Measurements from ENCODE around the gene SAYSD1. TPM values are rescaled to one million over a fixed set of nuclear protein-coding genes. Genes with fewer than 3 reads are reported as not detected.

Gene SAYSD1
- total and polyA plus RNA-seq, 2 donors (not counting 1 experiment from before 2014, with no cell fraction given): 4.6 to 17.8 TPM

- Histone ChIP-seq H4K20me1 (ENCODE audit: control insufficient read depth, insufficient read depth, low read length, poor library complexity, severe bottlenecking) (no peaks in the 10 kb centered on the region), H3K9ac (ENCODE audit: low read length) (peak overlapping the region; percentile 89), H3K9me3 (ENCODE audit: control extremely low read depth in 1 of 3, control insufficient read depth in 2 of 3, insufficient read depth in 1 of 3, low read length in 2 of 3) (no peaks in the 10 kb centered on the region), H3K27me3 (replicated peaks in 1 of 4; ENCODE audit: control extremely low read depth in 1 of 4, control insufficient read depth in 3 of 4, insufficient read depth in 4 of 4, low read length in 3 of 4) (no peaks in the 10 kb centered on the region), H3K4me2 (replicated peaks; ENCODE audit: low read depth, low read length, poor library complexity, severe bottlenecking) (peak overlapping the region; percentile 95), H3K79me2 (ENCODE audit: control insufficient read depth, insufficient read depth, low read length) (no peaks in the 10 kb centered on the region), H3K27ac (ENCODE audit: low read length in 2 of 2) (peak overlapping the region; percentile 86 to 94), H3K36me3 (replicated peaks in 1 of 2; ENCODE audit: control extremely low read depth in 1 of 2, control insufficient read depth in 1 of 2, extremely low read depth in 1 of 2, insufficient read depth in 2 of 2, low read length in 1 of 2) (peaks cover 0 to 7% of the 10 kb centered on the region in 2 experiments), H3K4me1 (ENCODE audit: control insufficient read depth in 2 of 2, insufficient read depth in 2 of 2, low read length in 2 of 2) (peaks cover 17 to 18% of the 10 kb centered on the region in 2 donors), H3K4me3 (ENCODE audit: control extremely low read depth in 1 of 5, extremely low read depth in 1 of 5, insufficient read depth in 1 of 5, low read depth in 2 of 5, low read length in 4 of 5) (peak overlapping the region; percentile 36 to 94 (median 80)), H2AFZ (ENCODE audit: insufficient read depth, low read depth, low read length, poor library complexity, severe bottlenecking) (peak overlapping the region; percentile 100)
- intact Hi-C loops (cut with micrococcal nuclease): loop anchor here (5.0 kb wide), 1 partner anchor 412 kb away; the partner anchor contains the start of gene GLO1
- no peak for DNase-seq
- H3K9me3 Mint-ChIP-seq (ENCODE audit: insufficient read depth): no peaks in the 10 kb centered on the region
- POLR2A ChIA-PET: interaction anchor here (0.7 to 1.5 kb wide), 2 partner anchors 12 to 1295 kb away, joined by 3 read pairs; partner anchors contain the start of gene ZFAND3
- H3K27me3 Mint-ChIP-seq: no peaks in the 10 kb centered on the region
- H3K4me1 Mint-ChIP-seq: peaks cover 31% of the 10 kb centered on the region
- no peak for TF ChIP-seq CTCF (IDR thresholded peaks at IDR 0.05)
- 0% methylated on average over 9 of the region's 11 CpGs for WGBS (ENCODE audit: insufficient coverage)
- peak overlapping the region; percentile 94 for H3K4me3 Mint-ChIP-seq
- H3K27ac Mint-ChIP-seq: peak overlapping the region; percentile 98
- CTCF ChIA-PET: interaction anchor here (0.7 to 1.7 kb wide), 2 partner anchors 9 to 12 kb away, joined by 4 to 7 read pairs; no protein-coding TSS in a partner anchor
- ATAC-seq (ENCODE audit: low read depth): peak; percentile 1
Observed at GRCh38 chr6:39114388-39114703, 640 bp downstream of the SAYSD1 start.

- TF ChIP-seq CTCF (IDR thresholded peaks at IDR 0.05): no peak
- TF ChIP-seq EZH2 (IDR thresholded peaks at IDR 0.05; ENCODE audit: borderline replicate concordance, insufficient read depth, low read depth, low read length, poor library complexity, severe bottlenecking): no peak
- Histone ChIP-seq H3K79me2 (ENCODE audit: control insufficient read depth, insufficient read depth, low read length) (peaks cover 3% of the 10 kb centered on the region), H2AFZ (ENCODE audit: insufficient read depth, low read depth, low read length, poor library complexity, severe bottlenecking) (peak overlapping the region; percentile 100), H3K4me2 (replicated peaks; ENCODE audit: low read depth, low read length, poor library complexity, severe bottlenecking) (peak overlapping the region; percentile 95), H3K27ac (ENCODE audit: low read length in 2 of 2) (no peak overlapping the region), H3K9ac (ENCODE audit: low read length) (peak overlapping the region; percentile 89), H3K9me3 (ENCODE audit: control extremely low read depth in 1 of 3, control insufficient read depth in 2 of 3, insufficient read depth in 1 of 3, low read length in 2 of 3) (no peaks in the 10 kb centered on the region), H4K20me1 (ENCODE audit: control insufficient read depth, insufficient read depth, low read length, poor library complexity, severe bottlenecking) (no peaks in the 10 kb centered on the region), H3K36me3 (replicated peaks in 1 of 2; ENCODE audit: control extremely low read depth in 1 of 2, control insufficient read depth in 1 of 2, extremely low read depth in 1 of 2, insufficient read depth in 2 of 2, low read length in 1 of 2) (peaks cover 0 to 7% of the 10 kb centered on the region in 2 experiments), H3K4me3 (ENCODE audit: control extremely low read depth in 1 of 5, extremely low read depth in 1 of 5, insufficient read depth in 1 of 5, low read depth in 2 of 5, low read length in 4 of 5) (peak overlapping the region in 1 of 5 experiments; percentile 91), H3K4me1 (ENCODE audit: control insufficient read depth in 2 of 2, insufficient read depth in 2 of 2, low read length in 2 of 2) (peaks cover 17 to 18% of the 10 kb centered on the region in 2 donors), H3K27me3 (replicated peaks in 1 of 4; ENCODE audit: control extremely low read depth in 1 of 4, control insufficient read depth in 3 of 4, insufficient read depth in 4 of 4, low read length in 3 of 4) (no peaks in the 10 kb centered on the region)
- no CpG with 5 or more reads among the region's 1 CpG for WGBS (ENCODE audit: insufficient coverage)
- Mint-ChIP-seq H3K4me3 (peak overlapping the region; percentile 94), H3K9me3 (ENCODE audit: insufficient read depth) (no peaks in the 10 kb centered on the region), H3K4me1 (peaks cover 31% of the 10 kb centered on the region), H3K27me3 (no peaks in the 10 kb centered on the region), H3K27ac (peak overlapping the region; percentile 98)
- DNase-seq (no peak), ATAC-seq (ENCODE audit: low read depth) (no peak)
- ChIA-PET CTCF (interaction anchor here (0.7 to 1.7 kb wide), 2 partner anchors 8 to 11 kb away, joined by 4 to 7 read pairs; no protein-coding TSS in a partner anchor), POLR2A (interaction anchor here (0.7 to 1.5 kb wide), 2 partner anchors 11 to 1294 kb away, joined by 3 read pairs; partner anchors contain the start of gene ZFAND3)
- intact Hi-C loops (cut with micrococcal nuclease): loop anchor here (5.0 kb wide), 1 partner anchor 411 kb away; the partner anchor contains the start of gene GLO1
Observed at GRCh38 chr6:39113788-39114187, 1.2 kb downstream of the SAYSD1 start.

All from B cell (primary cell).